Measurements from ENCODE around the gene THOC6.

GRCh38 chr16:3032624-3033023 is 8.8 kb downstream of the THOC6 start:
- TF ChIP-seq POLR2AphosphoS5 (IDR thresholded peaks at IDR 0.05; ENCODE audit: low read depth, low read length) (no peak), POLR2A (IDR thresholded peaks at IDR 0.05; ENCODE audit: low read depth, low read length) (no peak)

Data from GM12891 (cell line).